OCI-LY3 (cell line): ENCODE results near the gene TOP1.

Source experiments
- H2AFZ ChIP-seq: fragments of 200-600, 300-600 bp; shearing (Covaris generic); 2 replicates; pipeline ENCODE4 v1.6.0; 2014; ENCODE audit warnings: antibody characterized with exemption, low read depth, low read length
- H3K27ac ChIP-seq: fragments of 200-600, 300-600 bp; sonication (generic); 2 replicates; pipeline ENCODE4 v1.5.1; 2014; ENCODE audit warnings: mild to moderate bottlenecking, low read length, moderate library complexity, mixed read lengths
- H3K27me3 ChIP-seq: fragments of 200-600, 300-600 bp; sonication (generic); 2 replicates; pipeline ENCODE4 v1.6.1; 2014; ENCODE audit warnings: low read depth, low read length, mixed read lengths
- H3K36me3 ChIP-seq: fragments of 200-600, 300-600 bp; sonication (generic); replicated peaks from 2 replicates; pipeline ENCODE3; 2014; ENCODE audit warnings: low read depth, low read length, mixed read lengths
- H3K4me1 ChIP-seq: fragments of 300-600, 200-600 bp; sonication (generic); 2 replicates; pipeline ENCODE4 v1.6.1; 2014; ENCODE audit warnings: low read length, mixed read lengths
- H3K4me2 ChIP-seq: fragments of 200-600, 300-600 bp; sonication (generic); 2 replicates; pipeline ENCODE4 v1.6.1; 2014; ENCODE audit warnings: low read length, mixed read lengths
- H3K4me3 ChIP-seq: fragments of 300-600, 200-600 bp; sonication (generic); 2 replicates; pipeline ENCODE4 v1.5.1; 2014; ENCODE audit warnings: antibody characterized with exemption, mild to moderate bottlenecking, low read length, moderate library complexity
- H3K79me2 ChIP-seq: fragments of 300-600, 200-600 bp; shearing (Covaris generic); 2 replicates; pipeline ENCODE4 v1.6.1; 2014; ENCODE audit warnings: mild to moderate bottlenecking, low read length, mixed read lengths
- H3K9ac ChIP-seq: fragments of 300-600, 200-600 bp; shearing (Covaris generic); 2 replicates; pipeline ENCODE4 v1.6.0; 2014; ENCODE audit warnings: mild to moderate bottlenecking, low read length, moderate library complexity
- H3K9me3 ChIP-seq: fragments of 200-600, 300-600 bp; shearing (Covaris generic); 2 replicates; pipeline ENCODE4 v1.6.1; 2014; ENCODE audit warnings: low read length, mixed read lengths; ENCODE audit not compliant: insufficient read depth
- H4K20me1 ChIP-seq: fragments of 200-600, 300-600 bp; sonication (generic); 2 replicates; pipeline ENCODE4 v1.6.1; 2016; ENCODE audit warnings: low read length, mixed read lengths; ENCODE audit not compliant: insufficient read depth
- EZH2phosphoT487 ChIP-seq: fragments of 200-600 bp; shearing (Covaris generic); IDR thresholded peaks from 2 replicates; pipeline ENCODE4 v1.6.1; 2018; ENCODE audit warnings: antibody characterized with exemption, mixed run types, low read depth
- TF ChIP-seq, protein P1 (sequence below): fragments of 200-600, 300-600 bp; sonication (generic); IDR thresholded peaks from 2 replicates; pipeline ENCODE4 v1.5.1; 2014; ENCODE audit warnings: antibody characterized with exemption, low read length, low read depth

Gene TOP1

DNA sequence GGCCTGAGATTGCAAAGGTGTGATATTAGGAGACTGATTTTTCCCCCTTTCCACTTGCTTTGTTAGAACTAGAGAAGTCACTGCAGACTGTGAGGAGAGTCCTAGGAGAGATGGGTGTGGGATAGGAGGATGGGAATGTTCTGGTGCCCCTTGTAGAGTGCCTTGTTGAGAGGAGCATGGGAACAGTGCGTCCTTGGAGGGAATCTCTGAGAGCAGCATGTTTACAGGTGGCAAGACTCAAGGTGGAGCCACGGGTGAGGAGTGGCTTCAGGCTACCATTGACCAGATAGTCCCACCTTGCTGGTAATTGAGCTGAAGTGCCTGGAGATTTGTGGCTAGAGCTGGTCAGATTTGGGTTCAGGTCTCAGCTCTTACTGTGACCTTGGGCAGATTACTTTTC, 114.7 kb downstream of the TOP1 start:
- TF ChIP-seq, protein P1, sequence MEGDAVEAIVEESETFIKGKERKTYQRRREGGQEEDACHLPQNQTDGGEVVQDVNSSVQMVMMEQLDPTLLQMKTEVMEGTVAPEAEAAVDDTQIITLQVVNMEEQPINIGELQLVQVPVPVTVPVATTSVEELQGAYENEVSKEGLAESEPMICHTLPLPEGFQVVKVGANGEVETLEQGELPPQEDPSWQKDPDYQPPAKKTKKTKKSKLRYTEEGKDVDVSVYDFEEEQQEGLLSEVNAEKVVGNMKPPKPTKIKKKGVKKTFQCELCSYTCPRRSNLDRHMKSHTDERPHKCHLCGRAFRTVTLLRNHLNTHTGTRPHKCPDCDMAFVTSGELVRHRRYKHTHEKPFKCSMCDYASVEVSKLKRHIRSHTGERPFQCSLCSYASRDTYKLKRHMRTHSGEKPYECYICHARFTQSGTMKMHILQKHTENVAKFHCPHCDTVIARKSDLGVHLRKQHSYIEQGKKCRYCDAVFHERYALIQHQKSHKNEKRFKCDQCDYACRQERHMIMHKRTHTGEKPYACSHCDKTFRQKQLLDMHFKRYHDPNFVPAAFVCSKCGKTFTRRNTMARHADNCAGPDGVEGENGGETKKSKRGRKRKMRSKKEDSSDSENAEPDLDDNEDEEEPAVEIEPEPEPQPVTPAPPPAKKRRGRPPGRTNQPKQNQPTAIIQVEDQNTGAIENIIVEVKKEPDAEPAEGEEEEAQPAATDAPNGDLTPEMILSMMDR, result no peak
- Histone ChIP-seq H3K9me3 (no peaks in the 10 kb centered on the region), H3K27me3 (no peaks in the 10 kb centered on the region), H3K79me2 (peaks cover 100% of the 10 kb centered on the region), H4K20me1 (peaks cover 96% of the 10 kb centered on the region), H3K4me1 (peaks cover 37% of the 10 kb centered on the region), H3K4me3 (no peak overlapping the region), H2AFZ (no peak overlapping the region), H3K36me3 (peaks cover 14% of the 10 kb centered on the region), H3K4me2 (no peak overlapping the region), H3K27ac (no peak overlapping the region), H3K9ac (no peak overlapping the region)

DNA sequence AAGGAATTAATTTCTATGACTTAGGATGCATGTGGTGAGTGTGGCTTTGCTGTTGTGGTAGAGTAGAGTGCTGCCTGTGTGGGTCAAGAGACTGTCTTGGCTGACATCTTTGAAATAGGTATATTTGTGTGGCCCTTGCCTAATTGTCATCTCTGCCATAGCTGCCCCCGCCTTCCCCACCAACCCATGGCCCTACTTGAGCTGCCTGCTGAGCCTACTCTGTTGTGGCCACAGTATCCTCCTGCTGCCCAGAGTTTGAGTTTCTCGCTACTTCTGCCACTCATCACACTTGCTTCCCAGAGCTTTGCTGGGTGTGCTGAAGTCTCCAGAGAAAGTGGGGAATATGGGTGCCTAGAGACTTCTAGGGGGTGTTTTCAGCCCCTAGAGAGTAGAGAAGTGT, 116.7 kb downstream of the TOP1 start:
- no peaks in the 10 kb centered on the region for H3K27me3 ChIP-seq
- H3K9me3 ChIP-seq, result no peaks in the 10 kb centered on the region
- peaks cover 100% of the 10 kb centered on the region for H3K79me2 ChIP-seq
- H3K4me2 ChIP-seq, result no peak overlapping the region
- H3K36me3 ChIP-seq, result peaks cover 14% of the 10 kb centered on the region
- peaks cover 96% of the 10 kb centered on the region for H4K20me1 ChIP-seq
- H3K9ac ChIP-seq, result no peak overlapping the region
- no peak overlapping the region for H3K4me3 ChIP-seq
- no peak overlapping the region for H3K27ac ChIP-seq
- peaks cover 17% of the 10 kb centered on the region for H3K4me1 ChIP-seq
- TF ChIP-seq, protein P1, result no peak
- no peak for TF ChIP-seq EZH2phosphoT487
- no peak overlapping the region for H2AFZ ChIP-seq

DNA sequence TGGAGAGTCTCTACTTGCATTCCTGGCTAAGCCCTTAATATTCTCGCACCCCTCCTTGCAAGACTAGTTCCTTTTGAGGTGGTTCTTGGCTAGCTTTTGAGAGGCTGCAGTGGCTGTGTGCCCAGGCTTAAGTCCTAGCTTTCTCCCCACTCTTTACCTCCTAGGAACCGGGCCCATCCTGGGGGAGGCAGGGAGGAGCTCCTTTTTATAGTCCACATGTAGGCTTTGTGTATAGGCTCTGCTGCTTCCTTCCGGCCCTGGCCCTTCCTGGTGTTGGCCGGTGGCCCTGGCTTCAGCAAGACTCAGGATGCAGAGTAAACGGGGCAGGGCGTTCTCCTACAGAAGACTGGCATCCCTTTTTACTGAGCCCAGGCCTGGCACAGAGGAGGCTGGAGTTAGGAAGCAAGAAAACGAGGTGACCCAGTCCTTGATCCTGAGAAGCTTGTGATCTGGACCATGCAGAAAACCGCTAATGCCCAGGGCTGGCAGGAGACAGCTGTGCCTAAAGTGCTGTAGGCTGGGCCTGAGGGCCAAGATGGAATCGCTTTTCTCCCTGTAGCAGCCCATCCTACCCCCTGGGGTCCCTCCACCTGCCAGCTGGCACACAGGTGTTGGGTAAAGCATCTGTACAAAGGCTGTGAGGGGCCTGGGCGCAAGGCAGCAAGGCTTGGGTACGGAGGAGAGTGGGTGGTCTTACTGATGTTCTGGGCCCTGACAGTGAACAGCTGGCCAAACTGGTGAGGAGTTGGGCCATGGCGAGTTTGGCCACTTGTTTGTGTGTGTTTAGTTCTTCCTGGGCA, 117.4 kb downstream of the TOP1 start:
- Histone ChIP-seq H4K20me1 (peaks cover 96% of the 10 kb centered on the region), H3K4me3 (no peak overlapping the region), H3K9me3 (no peaks in the 10 kb centered on the region), H3K79me2 (peaks cover 100% of the 10 kb centered on the region), H3K4me2 (no peak overlapping the region), H3K27me3 (no peaks in the 10 kb centered on the region), H3K36me3 (peaks cover 14% of the 10 kb centered on the region), H3K4me1 (peaks cover 10% of the 10 kb centered on the region), H3K27ac (no peak overlapping the region), H3K9ac (no peak overlapping the region), H2AFZ (no peak overlapping the region)
- TF ChIP-seq, protein P1, result no peak
- TF ChIP-seq EZH2phosphoT487, result no peak

DNA sequence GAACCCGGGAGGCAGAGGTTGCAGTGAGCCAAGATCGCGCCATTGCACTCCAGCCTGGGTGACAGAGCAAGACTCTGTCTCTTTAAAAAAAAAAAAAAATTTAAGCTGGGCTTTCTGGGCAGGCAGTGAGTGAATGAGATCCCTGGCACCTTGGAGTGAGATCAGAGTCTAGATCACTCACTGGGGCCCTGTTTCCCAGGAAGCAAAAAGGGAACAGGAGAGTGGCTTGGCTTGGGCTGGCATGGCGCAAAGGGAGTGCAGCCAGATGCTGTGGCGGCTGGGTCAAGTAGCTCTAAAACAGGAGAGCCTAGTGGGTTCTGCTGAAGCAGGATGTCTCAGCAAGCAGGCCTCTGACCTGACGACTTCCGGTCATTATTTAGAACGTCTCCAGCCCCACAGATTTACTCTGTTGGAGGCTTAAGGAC, 119.2 kb downstream of the TOP1 start:
- no peaks in the 10 kb centered on the region for H3K4me1 ChIP-seq
- H2AFZ ChIP-seq, result no peak overlapping the region
- no peak overlapping the region for H3K27ac ChIP-seq
- TF ChIP-seq EZH2phosphoT487, result no peak
- TF ChIP-seq, protein P1, result no peak
- H3K9ac ChIP-seq, result no peak overlapping the region
- no peak overlapping the region for H3K4me3 ChIP-seq
- H3K79me2 ChIP-seq, result peaks cover 100% of the 10 kb centered on the region
- H4K20me1 ChIP-seq, result peaks cover 96% of the 10 kb centered on the region
- H3K36me3 ChIP-seq, result peaks cover 17% of the 10 kb centered on the region
- H3K9me3 ChIP-seq, result no peaks in the 10 kb centered on the region
- H3K4me2 ChIP-seq, result no peak overlapping the region
- no peaks in the 10 kb centered on the region for H3K27me3 ChIP-seq
